Activated CD4-positive, CD25-positive, alpha-beta regulatory T cell treated with anti-CD3 and anti-CD28 coated beads, Interleukin-2, amount 50 U/mL, for 72 hours (primary cell): Measurements from ENCODE around the gene ZNF76.
A peak's percentile ranks its signal among the peaks of the same experiment; 100 is the strongest.

Experiments
- DNase-seq: peaks from one replicate; pipeline ENCODE4 v3.0.0; 2021

ZNF76 gene

DNA sequence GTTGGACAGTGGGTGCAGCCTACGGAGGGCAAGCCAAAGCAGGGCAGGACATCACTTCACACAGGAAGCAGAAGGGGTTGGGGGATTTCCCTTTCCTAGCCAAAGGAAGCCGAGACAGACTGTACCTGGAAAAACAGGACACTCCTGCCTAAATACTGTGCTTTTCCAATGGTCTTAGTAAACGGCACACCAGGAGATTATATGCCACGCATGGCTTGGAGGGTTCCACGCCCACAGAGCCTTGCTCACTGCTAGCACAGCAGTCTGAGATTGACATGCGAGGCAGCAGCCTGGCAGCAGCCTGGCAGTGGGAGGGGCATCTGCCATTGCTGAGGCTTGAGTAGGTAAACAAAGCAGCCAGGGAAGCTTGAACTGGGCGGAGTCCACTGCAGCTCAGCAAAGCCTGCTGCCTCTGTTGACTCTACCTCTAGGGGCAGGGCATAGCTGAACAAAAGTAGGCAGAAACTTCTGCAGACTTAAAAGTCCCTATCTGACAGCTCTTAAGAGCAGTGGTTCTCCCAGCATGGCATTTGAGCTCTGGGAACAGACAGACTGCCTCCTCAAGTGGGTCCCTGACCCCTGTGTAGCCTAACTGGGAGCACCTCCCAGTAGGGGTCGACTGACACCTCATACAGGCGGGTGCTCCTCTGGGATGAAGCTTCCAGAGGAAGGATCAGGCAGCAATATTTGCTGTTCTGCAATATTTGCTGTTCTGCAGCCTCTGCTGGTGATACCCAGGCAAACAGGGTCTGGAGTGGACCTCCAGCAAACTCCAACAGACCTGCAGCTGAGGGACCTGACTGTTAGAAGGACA is 72.7 kb downstream of the ZNF76 start:
- peak; percentile 51 for DNase-seq

- no peak for DNase-seq
Measured at GRCh38 chr6:35341557-35341956, 82.0 kb downstream of the ZNF76 start.

GRCh38 chr6:35342258-35343091 is 82.9 kb downstream of the ZNF76 start, which contains the start of gene PPARD:
PPARD (plus strand) TSS chr6:35342558; CDS start chr6:35411088, 68,530 bp downstream.
- peak; percentile 99 for DNase-seq

- no peak for DNase-seq
Measured at GRCh38 chr6:35343092-35343834, 83.7 kb downstream of the ZNF76 start.

GRCh38 chr6:35343835-35344550 is 84.5 kb downstream of the ZNF76 start:
- peak; percentile 20 for DNase-seq
